Stimulated activated CD4-positive, alpha-beta T cell treated with anti-CD3 and anti-CD28 coated beads, Interleukin-1b, Interleukin-23, amount 100 ng/mL, for 1 hour (primary cell): Measurements from ENCODE around the gene ZNF516.
A peak's percentile ranks its signal among the peaks of the same experiment; 100 is the strongest.

Experiments
- DNase-seq, 2 donors: peaks; one replicate each; pipeline ENCODE4 v3.0.0-alpha.2; 2020; ENCODE audit warnings: low read depth in 2 of 2

ZNF516 gene

GRCh38 chr18:76364282-76365259 lies 130.5 kb downstream of the ZNF516 start:
- no peak for DNase-seq

GRCh38 chr18:76363436-76364120 lies 131.5 kb downstream of the ZNF516 start:
- no peak for DNase-seq

DNA sequence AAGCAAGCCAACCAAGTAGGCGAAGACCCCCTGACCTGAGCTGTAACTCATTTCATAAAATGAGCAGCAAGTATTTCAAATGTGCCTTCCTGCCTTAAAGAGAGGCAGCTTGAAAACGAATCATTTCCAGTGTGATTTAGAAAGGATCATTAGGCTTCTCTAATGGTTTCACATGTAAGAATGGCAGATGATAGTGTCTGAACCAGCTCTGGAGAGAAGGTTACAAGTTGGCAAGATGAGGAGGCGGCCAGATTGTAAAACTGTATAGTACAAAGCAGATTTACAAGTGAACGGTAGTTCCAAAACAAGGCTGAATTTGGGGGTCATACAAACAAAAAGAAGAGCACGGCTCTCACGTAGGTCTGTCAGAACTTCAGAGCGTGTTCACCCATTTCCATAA lies 132.4 kb downstream of the ZNF516 start:
- DNase-seq, result no peak

GRCh38 chr18:76361219-76361618 lies 133.8 kb downstream of the ZNF516 start:
- no peak for DNase-seq

- no peak for DNase-seq
These were observed 135.1 kb downstream of the ZNF516 start for GRCh38 chr18:76359909-76360308.

DNA sequence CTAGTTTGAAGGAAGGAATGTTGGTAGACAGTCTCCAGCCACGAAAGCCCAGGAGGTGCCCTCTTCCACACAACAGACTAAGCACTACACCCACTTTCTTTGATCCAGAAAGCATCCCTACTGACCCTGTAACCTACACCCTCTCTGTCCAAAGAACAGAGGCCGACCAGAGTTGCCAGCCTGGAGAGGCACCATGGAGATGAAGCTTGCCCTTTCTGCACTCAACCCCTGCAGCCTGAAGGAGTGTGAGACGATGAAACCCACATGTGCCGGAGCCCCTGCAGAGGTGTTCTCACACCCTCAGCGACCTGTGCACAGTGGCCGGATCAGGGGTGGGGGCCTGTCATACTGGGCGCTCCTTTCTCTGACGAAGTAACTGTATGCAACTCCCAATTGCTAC lies 136.3 kb downstream of the ZNF516 start:
- no peak for DNase-seq

DNA sequence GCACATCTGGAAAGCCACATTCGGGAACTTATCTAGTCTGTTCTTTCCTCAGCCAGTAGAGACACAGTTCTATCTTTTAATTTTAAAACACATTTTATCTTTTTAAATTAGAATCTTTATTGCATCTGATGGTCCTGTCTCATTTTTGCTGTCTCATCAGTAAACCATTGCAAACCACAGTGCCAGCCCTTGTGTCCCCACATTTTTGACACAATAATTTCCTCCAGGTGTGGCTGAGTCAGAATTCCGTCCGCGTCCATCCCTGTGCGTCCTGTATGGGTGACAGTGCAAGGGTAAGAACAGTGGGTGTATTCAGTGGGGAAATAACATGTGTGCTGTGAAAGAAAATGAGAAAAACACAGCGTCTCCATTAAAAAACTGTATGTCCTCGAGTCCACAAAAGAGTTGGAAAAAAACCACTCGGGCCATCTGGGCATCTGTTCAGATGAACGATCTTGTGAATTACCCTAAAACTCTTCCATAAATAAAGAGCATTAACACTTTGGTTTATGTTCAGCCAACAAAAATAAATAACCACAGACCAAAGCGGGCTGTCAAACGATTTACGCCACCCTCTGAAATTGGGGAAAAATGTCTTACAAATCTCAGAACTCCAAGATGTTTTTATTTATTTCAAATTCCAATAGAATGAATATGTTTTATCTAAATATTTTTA lies 137.3 kb downstream of the ZNF516 start:
- no peak for DNase-seq

DNA sequence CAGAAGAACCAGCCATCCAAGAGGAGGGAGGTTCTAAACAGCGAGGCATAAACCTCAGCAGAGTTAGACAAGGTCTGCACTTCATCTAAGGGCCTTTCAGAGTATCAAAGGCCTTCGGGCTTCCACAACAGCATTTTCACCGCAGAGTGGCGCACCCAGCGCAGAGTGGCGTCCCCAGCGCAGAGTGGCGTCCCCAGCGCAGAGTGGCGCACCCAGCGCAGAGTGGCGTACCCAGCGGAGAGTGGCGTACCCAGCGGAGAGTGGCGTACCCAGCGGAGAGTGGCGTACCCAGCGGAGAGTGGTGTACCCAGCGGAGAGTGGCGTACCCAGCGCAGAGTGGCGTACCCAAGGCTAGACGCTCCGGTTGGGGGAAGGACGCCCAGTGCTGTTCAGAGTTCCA lies 137.9 kb downstream of the ZNF516 start:
- DNase-seq, result no peak

GRCh38 chr18:76356666-76357065 lies 138.4 kb downstream of the ZNF516 start:
- no peak for DNase-seq

GRCh38 chr18:76354348-76354747 lies 140.7 kb downstream of the ZNF516 start:
- no peak for DNase-seq

DNA sequence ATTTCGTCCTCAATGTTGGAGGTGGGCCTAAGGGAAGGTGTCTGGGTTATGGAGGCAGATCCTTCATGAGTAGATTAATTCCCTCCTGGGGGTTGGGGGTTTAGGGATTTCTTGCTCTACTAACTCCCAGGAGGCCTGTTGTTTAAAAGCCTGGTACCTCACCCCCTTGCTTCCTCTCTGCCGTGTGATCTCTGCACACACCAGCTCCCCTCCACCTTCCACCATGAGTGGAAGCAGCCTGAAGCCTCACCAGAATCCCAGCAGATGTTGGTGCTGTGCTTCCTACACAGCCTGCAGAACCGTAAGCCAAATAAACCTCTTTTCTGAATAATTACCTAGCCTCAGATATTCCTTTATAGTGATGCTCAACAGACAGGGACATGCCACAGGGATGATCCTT lies 141.5 kb downstream of the ZNF516 start:
- no peak for DNase-seq

DNA sequence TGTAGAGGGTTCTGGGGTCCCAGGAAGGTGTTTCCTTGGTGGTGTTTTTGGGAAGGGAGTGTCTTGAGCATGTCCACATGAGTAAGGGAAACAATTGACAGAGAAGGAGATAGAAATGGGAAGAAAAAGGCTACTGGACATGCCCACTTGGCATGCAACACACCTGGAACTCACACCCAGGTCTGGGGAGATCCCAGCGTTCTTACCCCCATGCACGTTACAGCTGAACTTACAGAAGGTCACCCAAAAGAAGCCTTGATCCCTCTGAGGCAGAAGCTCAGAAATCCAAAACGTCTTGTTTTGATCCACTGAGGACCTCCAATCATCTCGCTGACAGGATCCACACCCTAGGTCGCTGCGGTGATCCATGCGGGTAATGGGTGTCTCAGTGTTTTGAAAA lies 142.0 kb downstream of the ZNF516 start:
- DNase-seq, result no peak

GRCh38 chr18:76351961-76352581 lies 143.0 kb downstream of the ZNF516 start:
- no peak for DNase-seq

DNA sequence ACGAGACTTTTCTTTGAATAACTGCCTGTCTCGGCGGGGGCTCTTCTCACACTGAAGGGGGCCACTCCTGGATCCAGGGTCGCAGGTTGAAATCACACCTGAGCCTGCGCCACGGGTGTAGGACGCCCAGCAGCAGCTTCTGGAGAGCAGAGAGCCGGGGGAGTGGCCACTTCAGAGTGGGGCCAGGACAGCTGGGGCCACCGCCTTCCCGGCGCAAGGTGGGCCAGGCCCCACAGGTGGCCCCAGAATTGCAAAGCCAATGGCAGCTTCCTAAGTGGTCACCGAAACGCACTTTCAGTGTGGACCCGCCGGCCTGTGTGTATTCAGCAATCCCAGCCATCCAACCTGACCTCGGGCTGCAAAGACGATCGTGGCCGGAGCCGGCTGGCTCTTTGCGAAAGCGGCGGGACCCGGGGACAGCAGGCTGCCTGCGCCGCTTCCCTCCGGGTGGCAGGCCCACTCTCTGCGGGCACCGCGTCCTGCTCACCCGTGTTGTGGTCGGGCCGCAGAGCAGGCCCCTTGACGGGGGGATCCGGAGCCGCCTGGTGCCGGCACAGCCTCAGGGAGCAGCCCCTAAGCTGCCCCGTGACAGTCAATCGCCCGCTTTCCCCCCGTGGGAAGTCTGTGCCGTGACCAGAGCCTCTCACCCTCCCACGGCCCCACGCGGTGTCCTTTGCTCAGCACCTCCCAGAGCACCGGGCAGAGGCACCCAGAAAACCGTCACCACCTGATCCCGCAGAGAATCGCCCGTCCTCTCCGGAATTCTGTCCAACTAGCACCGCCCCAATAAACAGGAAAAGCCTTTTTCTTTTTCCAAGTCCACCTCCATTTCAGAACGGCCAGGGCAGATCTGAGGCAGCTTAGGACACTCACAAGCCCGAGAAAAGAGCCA lies 144.7 kb downstream of the ZNF516 start:
- DNase-seq, result no peak

GRCh38 chr18:76349067-76349715 lies 145.9 kb downstream of the ZNF516 start:
- peak; percentile 22 to 45 for DNase-seq

GRCh38 chr18:76348267-76349066 lies 146.6 kb downstream of the ZNF516 start:
- no peak for DNase-seq

DNA sequence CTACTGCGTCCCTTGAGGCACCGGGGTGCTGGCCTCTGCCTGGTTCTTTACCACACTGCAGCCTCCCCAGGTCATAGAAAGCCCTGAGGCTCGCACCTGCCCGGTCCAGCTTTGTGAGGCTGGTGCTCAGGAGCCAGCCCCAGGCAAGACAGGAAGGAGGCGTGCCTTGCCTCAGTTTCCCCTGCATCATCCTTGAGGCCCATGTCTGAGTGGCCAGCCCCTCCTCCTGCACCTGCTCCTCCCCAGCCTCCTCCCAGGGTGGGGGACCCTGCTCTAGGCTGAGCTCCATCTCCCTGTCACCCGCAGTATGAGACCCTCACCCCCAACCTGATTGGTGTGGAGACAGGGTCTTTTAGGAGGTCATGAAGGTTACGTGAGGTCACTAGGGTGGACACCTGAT lies 147.7 kb downstream of the ZNF516 start:
- no peak for DNase-seq

- no peak for DNase-seq
These were observed 148.4 kb downstream of the ZNF516 start for GRCh38 chr18:76346490-76347130.

- no peak for DNase-seq
These were observed 149.1 kb downstream of the ZNF516 start for GRCh38 chr18:76345901-76346300.
